GM19328 (cell line): Measurements from ENCODE around the gene WNT3.
"Not testable (repeated sequence)": the region's sequence is repeated elsewhere in the genome, so short reads cannot be mapped to it uniquely, and the experiment has no call there.

Experiments
- ATAC-seq: cut with Tn5 transposase; IDR thresholded peaks from one replicate; pipeline ENCODE4 v1.9.1; 2021; ENCODE audit warnings: mild to moderate bottlenecking, moderate library complexity; ENCODE audit not compliant: unreplicated experiment

WNT3 gene

GRCh38 chr17:46769531-46770438, 48.7 kb downstream of the WNT3 start:
- no peak for ATAC-seq

DNA sequence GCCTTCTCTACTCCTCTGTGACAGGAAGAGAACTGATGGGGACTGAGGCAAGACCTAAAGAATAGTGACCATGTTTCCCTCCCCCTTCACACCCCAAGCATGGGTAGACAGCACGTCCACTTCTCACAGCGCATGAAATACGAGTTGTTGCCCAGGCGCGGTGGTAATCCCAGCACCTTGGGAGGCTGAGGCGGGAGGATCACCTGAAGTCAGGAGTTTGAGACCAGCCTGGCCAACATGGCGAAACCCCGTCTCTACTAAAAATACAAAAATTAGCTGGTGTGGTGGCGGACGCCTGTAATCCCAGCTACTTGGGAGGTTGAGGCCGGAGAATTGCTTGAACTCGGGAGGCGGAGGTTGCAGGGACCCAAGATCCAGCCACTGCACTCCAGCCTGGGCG, 49.6 kb downstream of the WNT3 start:
- not testable (repeated sequence) for ATAC-seq

DNA sequence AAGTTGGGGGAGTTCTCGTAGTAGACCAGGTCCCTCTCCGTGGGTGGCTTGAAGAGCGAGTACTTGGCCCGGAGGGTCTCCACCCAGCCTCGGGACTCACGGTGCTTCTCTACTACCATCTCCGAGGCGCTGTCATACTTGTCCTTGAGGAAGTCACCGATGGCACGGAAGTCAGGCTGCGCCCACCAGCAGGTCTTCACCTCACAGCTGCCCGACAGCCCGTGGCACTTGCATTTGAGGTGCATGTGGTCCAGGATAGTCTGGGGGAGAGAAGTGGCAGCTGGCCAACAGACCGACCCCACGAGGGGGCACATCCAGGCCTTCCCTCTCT, 50.0 kb downstream of the WNT3 start:
- no peak for ATAC-seq

- ATAC-seq = no peak
Observed at GRCh38 chr17:46766493-46767491, 51.7 kb downstream of the WNT3 start.

GRCh38 chr17:46765453-46765852, 53.0 kb downstream of the WNT3 start:
- ATAC-seq = no peak

DNA sequence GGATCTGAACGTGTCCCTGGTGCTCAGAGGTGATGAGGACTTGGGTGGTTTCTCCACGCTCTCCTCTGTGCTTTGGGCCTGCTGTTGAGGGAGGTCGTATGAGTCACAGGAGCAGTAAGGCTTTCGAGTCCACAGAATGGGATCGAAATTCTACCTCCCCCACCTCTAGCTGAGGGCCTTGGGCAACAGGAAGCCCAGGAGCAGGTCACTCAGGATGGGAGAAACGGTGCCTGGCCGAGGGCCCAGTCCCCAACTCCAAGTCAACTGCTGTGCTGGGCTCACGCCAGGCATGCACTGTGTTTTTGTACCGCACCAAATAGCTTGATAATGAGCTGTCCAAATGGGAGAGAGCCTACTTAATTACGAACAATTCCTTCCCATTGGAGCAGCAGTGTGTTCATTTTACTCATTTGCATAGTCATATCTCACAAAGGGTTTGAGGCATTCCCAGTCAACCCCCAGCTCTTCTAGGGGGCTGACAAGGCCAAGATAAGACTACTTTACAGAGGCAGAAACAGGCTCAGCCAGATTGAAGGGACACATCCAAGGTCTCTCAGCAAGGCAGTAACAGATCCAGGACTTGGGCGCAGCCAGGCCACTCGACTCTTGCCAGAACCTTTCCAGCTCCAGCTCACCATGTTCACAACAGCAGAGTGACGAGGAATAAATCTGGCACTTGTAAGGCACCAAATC, 53.6 kb downstream of the WNT3 start:
- ATAC-seq = no peak

GRCh38 chr17:46764000-46764708, 54.3 kb downstream of the WNT3 start:
- no peak for ATAC-seq

- ATAC-seq = no peak
Observed at GRCh38 chr17:46763416-46763815, 55.1 kb downstream of the WNT3 start.

DNA sequence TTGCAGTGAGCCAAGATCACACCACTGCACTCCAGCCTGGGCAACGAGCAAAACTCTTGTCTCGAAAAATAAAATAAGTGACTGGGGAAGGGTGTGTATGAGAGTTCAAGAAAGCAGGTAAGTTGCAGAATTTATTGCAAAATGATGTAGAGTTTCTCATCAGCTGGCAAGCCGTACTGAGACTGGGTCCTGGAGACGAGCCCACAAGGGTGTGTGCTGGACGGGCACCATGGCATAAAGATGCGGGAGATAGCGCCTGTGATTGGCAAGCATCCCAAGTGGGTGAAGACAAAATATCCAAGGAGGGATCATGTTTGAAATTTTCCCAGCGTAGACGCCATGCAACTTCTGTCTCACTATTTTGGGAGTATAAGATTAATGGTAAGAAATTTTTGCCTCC, 59.4 kb downstream of the WNT3 start:
- ATAC-seq = no peak

- ATAC-seq = no peak
Observed at GRCh38 chr17:46758614-46759013, 59.9 kb downstream of the WNT3 start.

- not testable (repeated sequence) for ATAC-seq
Observed at GRCh38 chr17:46757588-46757987, 60.9 kb downstream of the WNT3 start.

GRCh38 chr17:46756861-46757260, 61.6 kb downstream of the WNT3 start:
- ATAC-seq = no peak

- ATAC-seq = no peak
Observed at GRCh38 chr17:46756081-46756735, 62.3 kb downstream of the WNT3 start.

- no peak for ATAC-seq
Observed at GRCh38 chr17:46753776-46754175, 64.7 kb downstream of the WNT3 start.

- no peak for ATAC-seq
Observed at GRCh38 chr17:46751425-46751824, 67.1 kb downstream of the WNT3 start.

GRCh38 chr17:46745376-46745775, 73.1 kb downstream of the WNT3 start:
- ATAC-seq = no peak

- ATAC-seq = no peak
Observed at GRCh38 chr17:46744441-46744840, 74.1 kb downstream of the WNT3 start.

- ATAC-seq = no peak
Observed at GRCh38 chr17:46742565-46743270, 75.8 kb downstream of the WNT3 start.

DNA sequence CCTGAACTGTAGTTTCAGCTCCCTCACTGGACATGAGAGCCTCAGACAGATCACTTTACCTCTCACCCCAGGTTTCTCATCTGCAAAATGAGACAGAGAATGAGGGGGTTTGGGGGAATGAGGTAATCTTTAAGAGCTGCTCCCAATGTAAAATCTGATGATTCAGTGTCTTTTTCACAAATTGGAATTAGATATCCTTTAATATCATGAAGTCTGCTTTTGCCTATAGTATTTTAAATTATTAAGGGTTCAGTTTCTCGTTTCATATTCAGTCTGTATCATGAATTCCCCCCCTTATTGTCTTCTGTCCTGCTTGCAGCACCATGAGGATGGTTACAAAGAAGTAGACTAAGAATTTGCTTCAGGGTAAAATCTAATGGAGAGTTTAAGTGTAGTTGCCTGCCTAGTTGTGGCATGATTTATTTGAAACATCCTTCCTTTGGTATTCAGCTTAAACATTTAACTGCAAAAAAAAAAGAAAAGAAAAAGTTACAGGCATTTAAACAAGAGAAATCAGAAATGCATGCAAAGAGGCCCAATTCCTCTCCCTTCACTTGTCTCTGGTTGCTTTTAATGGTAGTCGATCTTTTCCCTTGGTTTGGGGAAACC, 77.3 kb downstream of the WNT3 start:
- ATAC-seq = no peak
